ENCODE results near the gene OTUD1. TPM values are rescaled to one million over a fixed set of nuclear protein-coding genes. Genes with fewer than 3 reads are reported as not detected.
A peak's percentile ranks its signal among the peaks of the same experiment; 100 is the strongest.

The OTUD1 gene
- total and polyA plus RNA-seq, 2 donors from 2014 or later: 14.1 to 27.1 TPM

GRCh38 chr10:23391821-23392220 is 47.1 kb upstream of the OTUD1 start:
- TF ChIP-seq CTCF (IDR thresholded peaks at IDR 0.05; ENCODE audit: borderline replicate concordance, extremely low read depth, insufficient read depth): no peak
- Histone ChIP-seq H3K9ac (ENCODE audit: low read length in 3 of 3) (no peak overlapping the region), H3K36me3 (ENCODE audit: control insufficient read depth in 2 of 3, insufficient read depth in 3 of 3, low read length in 3 of 3) (no peaks in the 10 kb centered on the region), H3K27me3 (ENCODE audit: control insufficient read depth, insufficient read depth, low read length) (no peaks in the 10 kb centered on the region), H3K4me3 (ENCODE audit: low read length in 3 of 3) (no peak overlapping the region), H3K9me3 (ENCODE audit: control insufficient read depth in 2 of 3, insufficient read depth in 1 of 3, low read length in 3 of 3) (no peaks in the 10 kb centered on the region), H3K27ac (ENCODE audit: low read depth in 2 of 2, low read length in 2 of 2) (no peak overlapping the region), H3K4me1 (ENCODE audit: control insufficient read depth in 2 of 3, insufficient read depth in 2 of 3, low read depth in 1 of 3, low read length in 3 of 3) (no peaks in the 10 kb centered on the region)
- FAIRE-seq (no peak), DNase-seq (no peak)
- intact Hi-C loops (cut with DNase I): no loop called here

DNA sequence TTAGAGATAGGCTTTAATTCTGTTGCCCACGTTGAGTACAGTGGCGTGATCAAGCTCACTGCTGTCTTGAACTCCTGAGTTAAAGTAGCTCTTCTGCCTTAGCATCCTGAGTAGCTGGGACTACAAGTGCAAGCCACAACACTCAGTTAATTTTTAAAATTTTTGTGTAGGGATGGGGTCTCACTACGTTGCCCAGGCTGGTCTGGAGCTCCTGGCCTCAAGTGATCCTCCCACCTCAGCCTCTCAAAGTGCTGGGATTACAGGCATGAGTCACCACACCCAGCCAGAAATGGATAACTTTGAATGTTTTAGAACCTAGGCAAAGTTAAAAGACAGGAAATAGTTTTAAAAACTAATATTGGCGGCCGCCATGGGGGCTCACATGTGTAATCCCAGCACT is 43.9 kb upstream of the OTUD1 start:
- H3K9ac ChIP-seq (ENCODE audit: low read length in 3 of 3): no peak overlapping the region
- H3K9me3 ChIP-seq (ENCODE audit: control insufficient read depth in 2 of 3, insufficient read depth in 1 of 3, low read length in 3 of 3): no peaks in the 10 kb centered on the region
- FAIRE-seq (no peak), DNase-seq (no peak)
- H3K27me3 ChIP-seq (ENCODE audit: control insufficient read depth, insufficient read depth, low read length): no peaks in the 10 kb centered on the region
- H3K36me3 ChIP-seq (ENCODE audit: control insufficient read depth in 2 of 3, insufficient read depth in 3 of 3, low read length in 3 of 3): no peaks in the 10 kb centered on the region
- no peak overlapping the region for H3K27ac ChIP-seq (ENCODE audit: low read depth in 2 of 2, low read length in 2 of 2)
- intact Hi-C loops (cut with DNase I): no loop called here
- no peak for TF ChIP-seq CTCF (IDR thresholded peaks at IDR 0.05; ENCODE audit: borderline replicate concordance, extremely low read depth, insufficient read depth)
- H3K4me3 ChIP-seq (ENCODE audit: low read length in 3 of 3): no peak overlapping the region
- H3K4me1 ChIP-seq (ENCODE audit: control insufficient read depth in 2 of 3, insufficient read depth in 2 of 3, low read depth in 1 of 3, low read length in 3 of 3): no peaks in the 10 kb centered on the region

- H3K4me1 ChIP-seq (ENCODE audit: control insufficient read depth in 2 of 3, insufficient read depth in 2 of 3, low read depth in 1 of 3, low read length in 3 of 3): no peaks in the 10 kb centered on the region
- no peaks in the 10 kb centered on the region for H3K9me3 ChIP-seq (ENCODE audit: control insufficient read depth in 2 of 3, insufficient read depth in 1 of 3, low read length in 3 of 3)
- FAIRE-seq: no peak
- TF ChIP-seq CTCF (IDR thresholded peaks at IDR 0.05; ENCODE audit: borderline replicate concordance, extremely low read depth, insufficient read depth): no peak
- no peaks in the 10 kb centered on the region for H3K36me3 ChIP-seq (ENCODE audit: control insufficient read depth in 2 of 3, insufficient read depth in 3 of 3, low read length in 3 of 3)
- H3K27me3 ChIP-seq (ENCODE audit: control insufficient read depth, insufficient read depth, low read length): no peaks in the 10 kb centered on the region
- DNase-seq: no peak
- no peak overlapping the region for H3K4me3 ChIP-seq (ENCODE audit: low read length in 3 of 3)
- intact Hi-C loops (cut with DNase I): no loop called here
- H3K27ac ChIP-seq (ENCODE audit: low read depth in 2 of 2, low read length in 2 of 2): no peak overlapping the region
- H3K9ac ChIP-seq (ENCODE audit: low read length in 3 of 3): no peak overlapping the region
Observed at GRCh38 chr10:23396695-23397094, 42.2 kb upstream of the OTUD1 start.

DNA sequence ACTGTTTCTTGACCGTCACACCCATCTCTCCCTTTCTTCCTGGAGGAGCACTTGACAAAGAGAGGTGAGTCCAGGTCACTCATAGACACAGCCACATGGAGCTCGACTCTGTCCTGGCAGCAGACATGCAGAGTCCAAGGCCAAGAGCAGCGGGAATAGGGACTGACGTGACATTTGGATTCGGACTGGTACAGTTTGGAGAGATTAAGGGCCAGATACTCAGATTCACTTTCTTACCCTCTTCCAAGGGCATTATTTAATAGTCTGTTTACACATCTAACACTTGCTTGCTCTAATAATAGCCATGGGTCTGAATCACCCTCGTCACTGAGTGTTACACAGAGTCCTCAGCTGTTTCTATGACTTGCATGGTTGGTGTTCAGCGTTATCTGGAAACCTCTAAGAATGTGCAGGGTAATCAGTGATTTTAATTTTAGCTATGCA is 39.2 kb upstream of the OTUD1 start:
- DNase-seq: no peak
- H3K4me1 ChIP-seq (ENCODE audit: control insufficient read depth in 2 of 3, insufficient read depth in 2 of 3, low read depth in 1 of 3, low read length in 3 of 3): no peaks in the 10 kb centered on the region
- TF ChIP-seq CTCF (IDR thresholded peaks at IDR 0.05; ENCODE audit: borderline replicate concordance, extremely low read depth, insufficient read depth): no peak
- intact Hi-C loops (cut with DNase I): no loop called here
- H3K4me3 ChIP-seq (ENCODE audit: low read length in 3 of 3): no peak overlapping the region
- H3K9me3 ChIP-seq (ENCODE audit: control insufficient read depth in 2 of 3, insufficient read depth in 1 of 3, low read length in 3 of 3): no peaks in the 10 kb centered on the region
- H3K27me3 ChIP-seq (ENCODE audit: control insufficient read depth, insufficient read depth, low read length): no peaks in the 10 kb centered on the region
- peak overlapping the region in 1 of 3 donors; percentile 13 for H3K9ac ChIP-seq (ENCODE audit: low read length in 3 of 3)
- H3K36me3 ChIP-seq (ENCODE audit: control insufficient read depth in 2 of 3, insufficient read depth in 3 of 3, low read length in 3 of 3): no peaks in the 10 kb centered on the region
- FAIRE-seq: no peak
- no peak overlapping the region for H3K27ac ChIP-seq (ENCODE audit: low read depth in 2 of 2, low read length in 2 of 2)

All from kidney (tissue), 14 donors.